Pons (tissue), 1 donor: ENCODE measurements around the gene NACC2.
"Not testable (repeated sequence)": the region's sequence is repeated elsewhere in the genome, so short reads cannot be mapped to it uniquely, and the experiment has no call there.

ENCODE experiments used
- DNase-seq: peaks from one replicate; pipeline ENCODE4 v3.0.0-alpha.2; 2016; ENCODE audit warnings: low spot score

NACC2 gene

GRCh38 chr9:135975834-135976233 lies 119.3 kb downstream of the NACC2 start:
- no peak for DNase-seq

GRCh38 chr9:135974220-135974573 lies 120.9 kb downstream of the NACC2 start:
- DNase-seq, result no peak

GRCh38 chr9:135973277-135974219 lies 121.5 kb downstream of the NACC2 start:
- DNase-seq, result no peak

GRCh38 chr9:135971892-135972291 lies 123.2 kb downstream of the NACC2 start:
- no peak for DNase-seq

- no peak for DNase-seq
These were observed 123.8 kb downstream of the NACC2 start for GRCh38 chr9:135971111-135971766.

- no peak for DNase-seq
These were observed 124.8 kb downstream of the NACC2 start for GRCh38 chr9:135970128-135970815.

GRCh38 chr9:135969064-135969683 lies 125.9 kb downstream of the NACC2 start:
- no peak for DNase-seq

GRCh38 chr9:135968601-135969000 lies 126.5 kb downstream of the NACC2 start:
- no peak for DNase-seq

- no peak for DNase-seq
These were observed 127.0 kb downstream of the NACC2 start for GRCh38 chr9:135968083-135968476.

GRCh38 chr9:135966916-135967260 lies 128.2 kb downstream of the NACC2 start:
- not testable (repeated sequence) for DNase-seq

- DNase-seq, result no peak
These were observed 129.8 kb downstream of the NACC2 start for GRCh38 chr9:135965124-135965756.

- DNase-seq, result no peak
These were observed 131.2 kb downstream of the NACC2 start for GRCh38 chr9:135963938-135964337.

- no peak for DNase-seq
These were observed 131.8 kb downstream of the NACC2 start for GRCh38 chr9:135963338-135963737.

- no peak for DNase-seq
These were observed 132.3 kb downstream of the NACC2 start for GRCh38 chr9:135962696-135963307.

- no peak for DNase-seq
These were observed 133.0 kb downstream of the NACC2 start for GRCh38 chr9:135961811-135962695.

GRCh38 chr9:135961277-135961715 lies 133.8 kb downstream of the NACC2 start, which contains the start of gene UBAC1:
TSS of gene UBAC1 (minus strand) at chr9:135961373. CDS start at chr9:135961162, 211 bp downstream.
- DNase-seq, result peak; percentile 95

GRCh38 chr9:135960411-135961276 lies 134.4 kb downstream of the NACC2 start:
- no peak for DNase-seq

GRCh38 chr9:135959814-135960213 lies 135.3 kb downstream of the NACC2 start:
- DNase-seq, result no peak

GRCh38 chr9:135958485-135958884 lies 136.6 kb downstream of the NACC2 start:
- DNase-seq, result peak; percentile 50
